ENCODE results near the gene MRGPRF. TPM values are rescaled to one million over a fixed set of nuclear protein-coding genes. Genes with fewer than 3 reads are reported as not detected.

The MRGPRF gene
- total and polyA plus RNA-seq, 2 donors from 2014 or later, result 9.3 to 19.0 TPM

DNA sequence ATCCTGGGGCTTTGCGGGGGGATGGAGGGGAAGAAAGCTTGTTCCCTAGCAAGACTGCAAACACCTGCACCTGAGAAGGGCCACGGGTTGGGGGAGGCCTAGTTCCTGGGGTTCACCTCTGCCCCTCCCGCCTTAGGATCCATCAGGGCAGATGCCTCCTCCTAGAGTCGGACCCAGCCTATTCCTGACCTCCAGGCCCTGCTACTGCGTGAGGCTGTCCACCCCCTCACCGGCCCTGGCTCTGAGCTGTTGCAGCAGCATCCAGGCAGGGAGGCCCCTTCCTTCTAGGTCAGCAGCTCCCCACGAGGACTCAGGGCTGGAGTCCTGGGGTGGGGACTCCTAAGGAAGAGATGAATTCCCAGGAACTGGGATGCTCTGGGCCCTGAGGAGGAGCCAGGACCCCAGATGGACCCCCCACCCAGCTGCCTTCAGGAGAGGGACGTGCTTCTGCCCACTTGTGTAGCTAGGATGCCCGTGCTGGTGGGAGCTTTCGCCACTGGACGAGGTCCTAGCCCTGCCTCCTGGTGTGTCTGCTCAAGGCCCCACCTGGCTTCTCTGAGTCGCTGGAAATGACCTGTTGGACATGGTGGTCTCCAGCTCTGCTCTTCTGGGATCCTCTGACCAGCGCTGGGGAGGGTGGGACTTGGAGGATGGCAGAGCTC, 10.3 kb downstream of the MRGPRF start:
- peaks cover 0 to 8% (median 2%) of the 10 kb centered on the region in 3 donors for H3K4me1 ChIP-seq (ENCODE audit: control insufficient read depth in 2 of 3, insufficient read depth in 2 of 3, low read depth in 1 of 3, low read length in 3 of 3)
- no peak overlapping the region for H3K9ac ChIP-seq (ENCODE audit: low read length in 3 of 3)
- no peaks in the 10 kb centered on the region for H3K9me3 ChIP-seq (ENCODE audit: control insufficient read depth in 2 of 3, insufficient read depth in 1 of 3, low read length in 3 of 3)
- FAIRE-seq (no peak), DNase-seq (peak in 2 of 5 donors; percentile 40 to 68)
- TF ChIP-seq, protein P1, sequence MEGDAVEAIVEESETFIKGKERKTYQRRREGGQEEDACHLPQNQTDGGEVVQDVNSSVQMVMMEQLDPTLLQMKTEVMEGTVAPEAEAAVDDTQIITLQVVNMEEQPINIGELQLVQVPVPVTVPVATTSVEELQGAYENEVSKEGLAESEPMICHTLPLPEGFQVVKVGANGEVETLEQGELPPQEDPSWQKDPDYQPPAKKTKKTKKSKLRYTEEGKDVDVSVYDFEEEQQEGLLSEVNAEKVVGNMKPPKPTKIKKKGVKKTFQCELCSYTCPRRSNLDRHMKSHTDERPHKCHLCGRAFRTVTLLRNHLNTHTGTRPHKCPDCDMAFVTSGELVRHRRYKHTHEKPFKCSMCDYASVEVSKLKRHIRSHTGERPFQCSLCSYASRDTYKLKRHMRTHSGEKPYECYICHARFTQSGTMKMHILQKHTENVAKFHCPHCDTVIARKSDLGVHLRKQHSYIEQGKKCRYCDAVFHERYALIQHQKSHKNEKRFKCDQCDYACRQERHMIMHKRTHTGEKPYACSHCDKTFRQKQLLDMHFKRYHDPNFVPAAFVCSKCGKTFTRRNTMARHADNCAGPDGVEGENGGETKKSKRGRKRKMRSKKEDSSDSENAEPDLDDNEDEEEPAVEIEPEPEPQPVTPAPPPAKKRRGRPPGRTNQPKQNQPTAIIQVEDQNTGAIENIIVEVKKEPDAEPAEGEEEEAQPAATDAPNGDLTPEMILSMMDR (IDR thresholded peaks at IDR 0.05; ENCODE audit: borderline replicate concordance, extremely low read depth, insufficient read depth), result no peak
- intact Hi-C loops (cut with DNase I), result no loop called here
- no peak overlapping the region for H3K4me3 ChIP-seq (ENCODE audit: low read length in 3 of 3)
- no peaks in the 10 kb centered on the region for H3K36me3 ChIP-seq (ENCODE audit: control insufficient read depth in 2 of 3, insufficient read depth in 3 of 3, low read length in 3 of 3)
- no peaks in the 10 kb centered on the region for H3K27me3 ChIP-seq (ENCODE audit: control insufficient read depth, insufficient read depth, low read length)
- H3K27ac ChIP-seq (ENCODE audit: low read depth in 2 of 2, low read length in 2 of 2), result peak overlapping the region in 1 of 2 donors; percentile 7

- Histone ChIP-seq H3K4me3 (ENCODE audit: low read length in 3 of 3) (no peak overlapping the region), H3K27ac (ENCODE audit: low read depth in 2 of 2, low read length in 2 of 2) (peak overlapping the region in 1 of 2 donors; percentile 9), H3K9me3 (ENCODE audit: control insufficient read depth in 2 of 3, insufficient read depth in 1 of 3, low read length in 3 of 3) (no peaks in the 10 kb centered on the region), H3K9ac (ENCODE audit: low read length in 3 of 3) (no peak overlapping the region), H3K4me1 (ENCODE audit: control insufficient read depth in 2 of 3, insufficient read depth in 2 of 3, low read depth in 1 of 3, low read length in 3 of 3) (peaks cover 0 to 8% (median 0%) of the 10 kb centered on the region in 3 donors), H3K36me3 (ENCODE audit: control insufficient read depth in 2 of 3, insufficient read depth in 3 of 3, low read length in 3 of 3) (no peaks in the 10 kb centered on the region), H3K27me3 (ENCODE audit: control insufficient read depth, insufficient read depth, low read length) (no peaks in the 10 kb centered on the region)
- DNase-seq, result peak in 3 of 5 donors; percentile 25 to 67 (median 44)
- FAIRE-seq, result no peak
- TF ChIP-seq, protein P1 (IDR thresholded peaks at IDR 0.05; ENCODE audit: borderline replicate concordance, extremely low read depth, insufficient read depth), result no peak
- intact Hi-C loops (cut with DNase I), result no loop called here
These were observed 10.9 kb downstream of the MRGPRF start for GRCh38 chr11:69002110-69002569.

- DNase-seq (peak in 3 of 5 donors; percentile 7 to 65 (median 42)), FAIRE-seq (no peak)
- H3K4me3 ChIP-seq (ENCODE audit: low read length in 3 of 3), result no peak overlapping the region
- H3K27ac ChIP-seq (ENCODE audit: low read depth in 2 of 2, low read length in 2 of 2), result peak overlapping the region in 1 of 2 donors; percentile 51
- no peaks in the 10 kb centered on the region for H3K36me3 ChIP-seq (ENCODE audit: control insufficient read depth in 2 of 3, insufficient read depth in 3 of 3, low read length in 3 of 3)
- no peak overlapping the region for H3K9ac ChIP-seq (ENCODE audit: low read length in 3 of 3)
- H3K27me3 ChIP-seq (ENCODE audit: control insufficient read depth, insufficient read depth, low read length), result no peaks in the 10 kb centered on the region
- H3K9me3 ChIP-seq (ENCODE audit: control insufficient read depth in 2 of 3, insufficient read depth in 1 of 3, low read length in 3 of 3), result no peaks in the 10 kb centered on the region
- TF ChIP-seq, protein P1 (IDR thresholded peaks at IDR 0.05; ENCODE audit: borderline replicate concordance, extremely low read depth, insufficient read depth), result no peak
- H3K4me1 ChIP-seq (ENCODE audit: control insufficient read depth in 2 of 3, insufficient read depth in 2 of 3, low read depth in 1 of 3, low read length in 3 of 3), result peaks cover 0 to 5% (median 0%) of the 10 kb centered on the region in 3 donors
- intact Hi-C loops (cut with DNase I), result no loop called here
These were observed 11.6 kb downstream of the MRGPRF start for GRCh38 chr11:69001243-69002081.

Data from kidney (tissue), 14 donors.